Fibroblast of lung (primary cell): ENCODE measurements around the gene CAMTA1.

Source experiments
- CTCF ChIP-seq, 2 donors: IDR thresholded peaks in 1 of 2; conservative IDR thresholded peaks in 1 of 2; 1 replicate in 1 of 2; 2 replicates in 1 of 2; pipeline ENCODE4 v1.5.1; 2011 to 2012; ENCODE audit warnings: low read length in 2 of 2, control low read depth in 1 of 2, inconsistent platforms in 1 of 2, low read depth in 1 of 2, mild to moderate bottlenecking in 1 of 2
- EZH2 ChIP-seq: IDR thresholded peaks from 2 replicates; pipeline ENCODE4 v1.5.1; 2012; ENCODE audit warnings: low read length, control low read depth, mild to moderate bottlenecking; ENCODE audit errors: missing control alignments

- no peak for TF ChIP-seq CTCF (conservative IDR thresholded peaks at IDR 0.05 in 1 of 2, IDR thresholded peaks at IDR 0.05 in 1 of 2; ENCODE audit: low read depth in 1 of 2, low read length in 2 of 2)
- no peak for TF ChIP-seq EZH2
Observed at GRCh38 chr1:7570311-7570710, 785.1 kb downstream of the CAMTA1 start.
